ENCODE data around the gene TNFRSF6B.

TNFRSF6B gene

GRCh38 chr20:63735859-63736718, 39.6 kb downstream of the TNFRSF6B start, which contains the start of gene LIME1:
LIME1 (plus strand) TSS chr20:63736664; CDS start chr20:63737550, 886 bp downstream.
- H3K4me1 ChIP-seq (ENCODE audit: control insufficient read depth, insufficient read depth, low read length), result peaks cover 39% of the 10 kb centered on the region
- H3K27me3 ChIP-seq (ENCODE audit: control insufficient read depth, insufficient read depth, low read length), result no peaks in the 10 kb centered on the region
- no peaks in the 10 kb centered on the region for H3K9me3 ChIP-seq (ENCODE audit: control insufficient read depth, low read length)
- H3K36me3 ChIP-seq (ENCODE audit: control insufficient read depth, insufficient read depth, low read length), result peaks cover 6% of the 10 kb centered on the region
- peak within 1 kb of the TSS; percentile 9 for H3K4me3 ChIP-seq (ENCODE audit: low read length)
- H3K9ac ChIP-seq (ENCODE audit: low read length), result peak within 1 kb of the TSS; percentile 64

GRCh38 chr20:63736893-63737694, 40.6 kb downstream of the TNFRSF6B start:
- H3K9ac ChIP-seq (ENCODE audit: low read length), result peak overlapping the region; percentile 64
- H3K36me3 ChIP-seq (ENCODE audit: control insufficient read depth, insufficient read depth, low read length), result peaks cover 6% of the 10 kb centered on the region
- peaks cover 47% of the 10 kb centered on the region for H3K4me1 ChIP-seq (ENCODE audit: control insufficient read depth, insufficient read depth, low read length)
- peak overlapping the region; percentile 9 for H3K4me3 ChIP-seq (ENCODE audit: low read length)
- H3K27me3 ChIP-seq (ENCODE audit: control insufficient read depth, insufficient read depth, low read length), result no peaks in the 10 kb centered on the region
- H3K9me3 ChIP-seq (ENCODE audit: control insufficient read depth, low read length), result no peaks in the 10 kb centered on the region

- Histone ChIP-seq H3K27me3 (ENCODE audit: control insufficient read depth, insufficient read depth, low read length) (no peaks in the 10 kb centered on the region), H3K4me1 (ENCODE audit: control insufficient read depth, insufficient read depth, low read length) (peaks cover 47% of the 10 kb centered on the region), H3K9ac (ENCODE audit: low read length) (no peak overlapping the region), H3K4me3 (ENCODE audit: low read length) (no peak overlapping the region), H3K36me3 (ENCODE audit: control insufficient read depth, insufficient read depth, low read length) (peaks cover 6% of the 10 kb centered on the region), H3K9me3 (ENCODE audit: control insufficient read depth, low read length) (no peaks in the 10 kb centered on the region)
These were observed 41.2 kb downstream of the TNFRSF6B start for GRCh38 chr20:63737695-63737944.

- H3K4me1 ChIP-seq (ENCODE audit: control insufficient read depth, insufficient read depth, low read length), result peaks cover 47% of the 10 kb centered on the region
- no peak overlapping the region for H3K4me3 ChIP-seq (ENCODE audit: low read length)
- peak overlapping the region; percentile 3 for H3K9ac ChIP-seq (ENCODE audit: low read length)
- peaks cover 6% of the 10 kb centered on the region for H3K36me3 ChIP-seq (ENCODE audit: control insufficient read depth, insufficient read depth, low read length)
- no peaks in the 10 kb centered on the region for H3K27me3 ChIP-seq (ENCODE audit: control insufficient read depth, insufficient read depth, low read length)
- H3K9me3 ChIP-seq (ENCODE audit: control insufficient read depth, low read length), result no peaks in the 10 kb centered on the region
These were observed 41.7 kb downstream of the TNFRSF6B start for GRCh38 chr20:63737945-63738686.

GRCh38 chr20:63738687-63739129, 42.3 kb downstream of the TNFRSF6B start:
- H3K9ac ChIP-seq (ENCODE audit: low read length), result peak overlapping the region; percentile 50

GRCh38 chr20:63739130-63740069, 42.9 kb downstream of the TNFRSF6B start, which contains the start of gene SLC2A4RG:
SLC2A4RG (plus strand) TSS chr20:63739776; CDS start chr20:63739913, 137 bp downstream.
- H3K36me3 ChIP-seq (ENCODE audit: control insufficient read depth, insufficient read depth, low read length), result no peaks in the 10 kb centered on the region
- peaks cover 47% of the 10 kb centered on the region for H3K4me1 ChIP-seq (ENCODE audit: control insufficient read depth, insufficient read depth, low read length)
- H3K9me3 ChIP-seq (ENCODE audit: control insufficient read depth, low read length), result no peaks in the 10 kb centered on the region
- peak within 1 kb of the TSS; percentile 50 for H3K4me3 ChIP-seq (ENCODE audit: low read length)
- H3K27me3 ChIP-seq (ENCODE audit: control insufficient read depth, insufficient read depth, low read length), result no peaks in the 10 kb centered on the region
- peak within 1 kb of the TSS; percentile 59 for H3K9ac ChIP-seq (ENCODE audit: low read length)

More at GRCh38 chr20:63738687-63739129, 42.3 kb downstream of the TNFRSF6B start:
- H3K36me3 ChIP-seq (ENCODE audit: control insufficient read depth, insufficient read depth, low read length), result peaks cover 5% of the 10 kb centered on the region
- H3K9me3 ChIP-seq (ENCODE audit: control insufficient read depth, low read length), result no peaks in the 10 kb centered on the region
- H3K4me1 ChIP-seq (ENCODE audit: control insufficient read depth, insufficient read depth, low read length), result peaks cover 47% of the 10 kb centered on the region
- no peaks in the 10 kb centered on the region for H3K27me3 ChIP-seq (ENCODE audit: control insufficient read depth, insufficient read depth, low read length)
- no peak overlapping the region for H3K4me3 ChIP-seq (ENCODE audit: low read length)

GRCh38 chr20:63740070-63740626, 43.7 kb downstream of the TNFRSF6B start:
- no peaks in the 10 kb centered on the region for H3K36me3 ChIP-seq (ENCODE audit: control insufficient read depth, insufficient read depth, low read length)
- peak overlapping the region; percentile 50 for H3K4me3 ChIP-seq (ENCODE audit: low read length)
- H3K9ac ChIP-seq (ENCODE audit: low read length), result peak overlapping the region; percentile 59
- no peaks in the 10 kb centered on the region for H3K27me3 ChIP-seq (ENCODE audit: control insufficient read depth, insufficient read depth, low read length)
- H3K9me3 ChIP-seq (ENCODE audit: control insufficient read depth, low read length), result no peaks in the 10 kb centered on the region
- peaks cover 47% of the 10 kb centered on the region for H3K4me1 ChIP-seq (ENCODE audit: control insufficient read depth, insufficient read depth, low read length)

GRCh38 chr20:63740627-63741353, 44.3 kb downstream of the TNFRSF6B start:
- Histone ChIP-seq H3K9me3 (ENCODE audit: control insufficient read depth, low read length) (no peaks in the 10 kb centered on the region), H3K9ac (ENCODE audit: low read length) (peak overlapping the region; percentile 59), H3K27me3 (ENCODE audit: control insufficient read depth, insufficient read depth, low read length) (no peaks in the 10 kb centered on the region), H3K4me1 (ENCODE audit: control insufficient read depth, insufficient read depth, low read length) (peaks cover 44% of the 10 kb centered on the region), H3K4me3 (ENCODE audit: low read length) (peak overlapping the region; percentile 50), H3K36me3 (ENCODE audit: control insufficient read depth, insufficient read depth, low read length) (no peaks in the 10 kb centered on the region)

GRCh38 chr20:63741354-63741675, 44.9 kb downstream of the TNFRSF6B start:
- no peak overlapping the region for H3K4me3 ChIP-seq (ENCODE audit: low read length)
- H3K9me3 ChIP-seq (ENCODE audit: control insufficient read depth, low read length), result no peaks in the 10 kb centered on the region
- peaks cover 38% of the 10 kb centered on the region for H3K4me1 ChIP-seq (ENCODE audit: control insufficient read depth, insufficient read depth, low read length)
- no peaks in the 10 kb centered on the region for H3K27me3 ChIP-seq (ENCODE audit: control insufficient read depth, insufficient read depth, low read length)
- H3K36me3 ChIP-seq (ENCODE audit: control insufficient read depth, insufficient read depth, low read length), result no peaks in the 10 kb centered on the region
- no peak overlapping the region for H3K9ac ChIP-seq (ENCODE audit: low read length)

GRCh38 chr20:63741676-63742380, 45.4 kb downstream of the TNFRSF6B start:
- H3K27me3 ChIP-seq (ENCODE audit: control insufficient read depth, insufficient read depth, low read length), result no peaks in the 10 kb centered on the region
- H3K9ac ChIP-seq (ENCODE audit: low read length), result no peak overlapping the region
- no peak overlapping the region for H3K4me3 ChIP-seq (ENCODE audit: low read length)
- no peaks in the 10 kb centered on the region for H3K36me3 ChIP-seq (ENCODE audit: control insufficient read depth, insufficient read depth, low read length)
- H3K4me1 ChIP-seq (ENCODE audit: control insufficient read depth, insufficient read depth, low read length), result peaks cover 33% of the 10 kb centered on the region
- H3K9me3 ChIP-seq (ENCODE audit: control insufficient read depth, low read length), result no peaks in the 10 kb centered on the region
